Measurements from ENCODE around the gene TBC1D22B. TPM values are rescaled to one million over a fixed set of nuclear protein-coding genes. Genes with fewer than 3 reads are reported as not detected.

TBC1D22B gene
- polyA plus RNA-seq, 1 experiment = 9.8 TPM

GRCh38 chr6:37258405-37259105 is 983 bp downstream of the TBC1D22B start:
- peak; percentile 15; the same call in 1 of the 2 replicates for TF ChIP-seq CTCF (IDR thresholded peaks at IDR 0.05; ENCODE audit: low read depth, low read length)
- peak overlapping the region; percentile 90 for H3K27ac ChIP-seq (ENCODE audit: low read depth, low read length)
- ChIA-PET POLR2A (interaction anchor here (0.7 to 1.2 kb wide), 5 partner anchors 16 to 578 kb away, joined by 3 to 18 read pairs (median 5); no protein-coding TSS in a partner anchor), CTCF (interaction anchor here (1.4 kb wide), 1 partner anchor 45 kb away, joined by 3 read pairs; no protein-coding TSS in a partner anchor)
- H3K4me3 ChIP-seq (ENCODE audit: low read depth, low read length) = peak overlapping the region; percentile 90
- H3K9me3 ChIP-seq (ENCODE audit: control insufficient read depth, insufficient read depth, low read length) = no peaks in the 10 kb centered on the region
- DNase-seq (ENCODE audit: low read depth, low spot score) = no peak
- H3K27me3 ChIP-seq (ENCODE audit: control insufficient read depth, insufficient read depth, low read length) = no peaks in the 10 kb centered on the region

- Histone ChIP-seq H3K9me3 (ENCODE audit: control insufficient read depth, insufficient read depth, low read length) (no peaks in the 10 kb centered on the region), H3K4me3 (ENCODE audit: low read depth, low read length) (peak overlapping the region; percentile 90), H3K27me3 (ENCODE audit: control insufficient read depth, insufficient read depth, low read length) (no peaks in the 10 kb centered on the region), H3K27ac (ENCODE audit: low read depth, low read length) (no peak overlapping the region)
- POLR2A ChIA-PET = interaction anchor here (0.7 kb wide), 1 partner anchor 578 kb away, joined by 3 read pairs; no protein-coding TSS in a partner anchor
- no peak for TF ChIP-seq CTCF (IDR thresholded peaks at IDR 0.05; ENCODE audit: low read depth, low read length)
- no peak for DNase-seq (ENCODE audit: low read depth, low spot score)
- CTCF ChIA-PET = interaction anchor here (1.4 kb wide), 1 partner anchor 44 kb away, joined by 3 read pairs; no protein-coding TSS in a partner anchor
These were observed 1.6 kb downstream of the TBC1D22B start for GRCh38 chr6:37259191-37259590.

- no peak for DNase-seq (ENCODE audit: low read depth, low spot score)
- no peaks in the 10 kb centered on the region for H3K27me3 ChIP-seq (ENCODE audit: control insufficient read depth, insufficient read depth, low read length)
- CTCF ChIA-PET = interaction anchor here (1.4 kb wide), 1 partner anchor 44 kb away, joined by 3 read pairs; no protein-coding TSS in a partner anchor
- no peak overlapping the region; the same call in 1 of the 2 replicates for H3K4me3 ChIP-seq (ENCODE audit: low read depth, low read length)
- no peak overlapping the region for H3K27ac ChIP-seq (ENCODE audit: low read depth, low read length)
- H3K9me3 ChIP-seq (ENCODE audit: control insufficient read depth, insufficient read depth, low read length) = no peaks in the 10 kb centered on the region
- POLR2A ChIA-PET = no interaction called here
- no peak for TF ChIP-seq CTCF (IDR thresholded peaks at IDR 0.05; ENCODE audit: low read depth, low read length)
These were observed 2.5 kb downstream of the TBC1D22B start for GRCh38 chr6:37260040-37260439.

GRCh38 chr6:37260444-37260843 is 2.9 kb downstream of the TBC1D22B start:
- H3K4me3 ChIP-seq (ENCODE audit: low read depth, low read length) = no peak overlapping the region
- no peak for DNase-seq (ENCODE audit: low read depth, low spot score)
- no peak overlapping the region for H3K27ac ChIP-seq (ENCODE audit: low read depth, low read length)
- H3K27me3 ChIP-seq (ENCODE audit: control insufficient read depth, insufficient read depth, low read length) = no peaks in the 10 kb centered on the region
- ChIA-PET CTCF (no interaction called here), POLR2A (no interaction called here)
- TF ChIP-seq CTCF (IDR thresholded peaks at IDR 0.05; ENCODE audit: low read depth, low read length) = no peak
- H3K9me3 ChIP-seq (ENCODE audit: control insufficient read depth, insufficient read depth, low read length) = no peaks in the 10 kb centered on the region

GRCh38 chr6:37261198-37261597 is 3.6 kb downstream of the TBC1D22B start:
- no peak overlapping the region for H3K4me3 ChIP-seq (ENCODE audit: low read depth, low read length)
- ChIA-PET POLR2A (interaction anchor here (0.6 kb wide), 1 partner anchor 12 kb away, joined by 4 read pairs; no protein-coding TSS in a partner anchor), CTCF (interaction anchor here (0.6 kb wide), 1 partner anchor 222 kb away, joined by 5 read pairs; no protein-coding TSS in a partner anchor)
- DNase-seq (ENCODE audit: low read depth, low spot score) = no peak
- H3K9me3 ChIP-seq (ENCODE audit: control insufficient read depth, insufficient read depth, low read length) = no peaks in the 10 kb centered on the region
- no peak for TF ChIP-seq CTCF (IDR thresholded peaks at IDR 0.05; ENCODE audit: low read depth, low read length)
- H3K27ac ChIP-seq (ENCODE audit: low read depth, low read length) = no peak overlapping the region
- no peaks in the 10 kb centered on the region for H3K27me3 ChIP-seq (ENCODE audit: control insufficient read depth, insufficient read depth, low read length)
